GM04503 (cell line): ENCODE measurements around the gene HPGDS.
"Not testable (repeated sequence)": the region's sequence is repeated elsewhere in the genome, so short reads cannot be mapped to it uniquely, and the experiment has no call there.

ENCODE experiments used
- DNase-seq: peaks from one replicate; pipeline ENCODE4 v3.0.0-alpha.2; 2012; ENCODE audit warnings: low read depth

The HPGDS gene

GRCh38 chr4:94342694-94343093 is at the start of gene HPGDS:
TSS of gene HPGDS (minus strand) at chr4:94342836. CDS start at chr4:94334629, 8,207 bp downstream.
- DNase-seq, result no peak

- DNase-seq, result no peak
These were observed 48.3 kb upstream of the HPGDS start for GRCh38 chr4:94390804-94391410.

GRCh38 chr4:94389595-94390267 is 47.1 kb upstream of the HPGDS start:
- DNase-seq, result no peak

- not testable (repeated sequence) for DNase-seq
These were observed 45.3 kb upstream of the HPGDS start for GRCh38 chr4:94387965-94388364.

- not testable (repeated sequence) for DNase-seq
These were observed 42.8 kb upstream of the HPGDS start for GRCh38 chr4:94385452-94385851.

GRCh38 chr4:94382891-94383290 is 40.3 kb upstream of the HPGDS start:
- DNase-seq, result not testable (repeated sequence)

GRCh38 chr4:94378047-94378446 is 35.4 kb upstream of the HPGDS start:
- no peak for DNase-seq

GRCh38 chr4:94377294-94377693 is 34.7 kb upstream of the HPGDS start:
- no peak for DNase-seq

- no peak for DNase-seq
These were observed 32.7 kb upstream of the HPGDS start for GRCh38 chr4:94375364-94375763.

- no peak for DNase-seq
These were observed 31.1 kb upstream of the HPGDS start for GRCh38 chr4:94373752-94374151.

- DNase-seq, result no peak
These were observed 30.4 kb upstream of the HPGDS start for GRCh38 chr4:94372991-94373390.

GRCh38 chr4:94372228-94372978 is 29.8 kb upstream of the HPGDS start:
- no peak for DNase-seq

GRCh38 chr4:94371290-94371689 is 28.7 kb upstream of the HPGDS start:
- no peak for DNase-seq

GRCh38 chr4:94370533-94371254 is 28.1 kb upstream of the HPGDS start:
- DNase-seq, result no peak

GRCh38 chr4:94369046-94369445 is 26.4 kb upstream of the HPGDS start:
- DNase-seq, result no peak

- no peak for DNase-seq
These were observed 25.8 kb upstream of the HPGDS start for GRCh38 chr4:94368459-94368858.

GRCh38 chr4:94365304-94365703 is 22.7 kb upstream of the HPGDS start:
- DNase-seq, result no peak

- no peak for DNase-seq
These were observed 21.9 kb upstream of the HPGDS start for GRCh38 chr4:94364527-94364926.

GRCh38 chr4:94363136-94363655 is 20.6 kb upstream of the HPGDS start:
- no peak for DNase-seq

- DNase-seq, result no peak
These were observed 17.2 kb upstream of the HPGDS start for GRCh38 chr4:94359838-94360237.

GRCh38 chr4:94359221-94359620 is 16.6 kb upstream of the HPGDS start:
- DNase-seq, result no peak

GRCh38 chr4:94358101-94358500 is 15.5 kb upstream of the HPGDS start:
- DNase-seq, result no peak
